Measurements from ENCODE around the gene FAM3D. TPM values are rescaled to one million over a fixed set of nuclear protein-coding genes. Genes with fewer than 3 reads are reported as not detected.
"Not testable (repeated sequence)": the region's sequence is repeated elsewhere in the genome, so short reads cannot be mapped to it uniquely, and the experiment has no call there.

FAM3D gene, protein sequence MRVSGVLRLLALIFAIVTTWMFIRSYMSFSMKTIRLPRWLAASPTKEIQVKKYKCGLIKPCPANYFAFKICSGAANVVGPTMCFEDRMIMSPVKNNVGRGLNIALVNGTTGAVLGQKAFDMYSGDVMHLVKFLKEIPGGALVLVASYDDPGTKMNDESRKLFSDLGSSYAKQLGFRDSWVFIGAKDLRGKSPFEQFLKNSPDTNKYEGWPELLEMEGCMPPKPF
- polyA plus RNA-seq: 100 to 1,000 TPM; 316 to 493 TPM

DNA sequence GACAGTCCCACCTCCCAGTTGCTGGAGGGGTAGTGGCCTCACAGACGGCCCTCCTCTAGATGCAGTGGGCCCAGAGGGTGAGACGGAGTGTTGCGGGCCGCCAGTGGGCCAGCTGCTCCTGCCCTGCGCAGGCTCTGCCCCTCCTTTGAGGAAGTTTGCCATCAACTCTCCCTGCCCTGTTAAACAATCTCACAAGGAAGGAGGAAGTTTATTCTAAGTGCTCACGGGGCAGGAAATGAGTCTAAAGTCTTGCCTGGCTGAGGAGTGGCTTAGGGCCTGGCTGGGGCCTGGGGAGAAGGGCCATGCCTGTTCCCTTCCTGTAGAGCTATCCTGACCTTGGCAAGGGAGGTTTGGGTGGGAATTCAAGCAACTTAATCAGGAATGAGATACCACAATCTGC lies at the start of gene FAM3D:
FAM3D (minus strand) TSS at position 92 of the 400 bp plus-strand sequence. CDS start 11,211 bp downstream, outside the sequence.
- Histone ChIP-seq H3K27ac (ENCODE audit: low read depth in 2 of 2, low read length in 1 of 2) (peak within 1 kb of the TSS; percentile 65 to 78), H3K4me1 (ENCODE audit: control insufficient read depth in 2 of 2, insufficient read depth in 2 of 2, low read length in 1 of 2) (peaks cover 5 to 12% of the 10 kb centered on the region in 2 donors), H3K9me3 (ENCODE audit: control insufficient read depth in 2 of 2, insufficient read depth in 1 of 2, low read depth in 1 of 2, low read length in 1 of 2) (peaks cover 0 to under 1% of the 10 kb centered on the region in 2 donors), H3K36me3 (ENCODE audit: control insufficient read depth in 2 of 2, insufficient read depth in 2 of 2, low read length in 1 of 2) (no peaks in the 10 kb centered on the region), H3K4me3 (ENCODE audit: low read depth in 1 of 2, low read length in 2 of 2) (peak within 1 kb of the TSS; percentile 41 to 46), H3K27me3 (ENCODE audit: control insufficient read depth in 1 of 2, insufficient read depth in 2 of 2, low read length in 2 of 2) (no peaks in the 10 kb centered on the region)
- WGBS, 2 donors: 57 to 68% methylated on average over 6 of the region's 6 CpGs

DNA sequence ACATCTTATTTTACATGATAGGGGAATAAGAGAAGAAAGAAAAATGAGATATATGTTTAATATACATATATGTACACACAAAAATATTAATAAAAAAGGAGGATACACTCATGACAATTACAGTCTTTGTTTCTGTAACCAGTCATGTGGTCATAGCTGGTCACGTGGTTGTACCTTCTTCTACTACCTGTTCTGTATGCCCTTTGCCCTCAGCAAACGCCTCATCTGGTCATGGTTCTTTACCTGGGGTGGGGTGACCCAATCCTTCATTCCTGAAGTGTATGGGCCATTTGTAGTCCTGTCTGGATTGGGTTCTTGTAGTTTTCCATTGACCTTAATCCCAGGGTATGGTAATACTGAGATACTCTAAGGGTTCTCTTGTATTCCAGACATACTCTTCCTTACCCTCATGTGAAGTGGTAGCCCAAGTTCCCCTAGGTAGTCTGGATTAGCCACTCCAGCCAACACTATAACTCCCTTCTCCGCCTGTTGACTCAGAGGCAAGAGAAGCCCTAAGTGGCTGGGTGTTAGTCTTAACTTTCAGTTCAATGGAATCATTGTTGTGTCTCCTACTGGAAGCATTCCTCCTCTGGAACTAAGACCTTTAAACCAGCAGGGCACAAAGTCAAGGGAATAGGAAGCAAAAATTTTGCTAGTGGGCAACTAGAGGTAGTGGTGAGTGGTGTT lies 47.3 kb upstream of the FAM3D start:
- Histone ChIP-seq H3K27ac (ENCODE audit: low read depth in 2 of 2, low read length in 1 of 2) (no peak overlapping the region), H3K9me3 (ENCODE audit: control insufficient read depth in 2 of 2, insufficient read depth in 1 of 2, low read depth in 1 of 2, low read length in 1 of 2) (peaks cover 0 to 2% of the 10 kb centered on the region in 2 donors), H3K4me3 (ENCODE audit: low read depth in 1 of 2, low read length in 2 of 2) (no peak overlapping the region), H3K27me3 (ENCODE audit: control insufficient read depth in 1 of 2, insufficient read depth in 2 of 2, low read length in 2 of 2) (no peaks in the 10 kb centered on the region), H3K4me1 (ENCODE audit: control insufficient read depth in 2 of 2, insufficient read depth in 2 of 2, low read length in 1 of 2) (no peaks in the 10 kb centered on the region), H3K36me3 (ENCODE audit: control insufficient read depth in 2 of 2, insufficient read depth in 2 of 2, low read length in 1 of 2) (no peaks in the 10 kb centered on the region)
- WGBS, 2 donors: 79 to 83% methylated on average over 3 of the region's 3 CpGs

DNA sequence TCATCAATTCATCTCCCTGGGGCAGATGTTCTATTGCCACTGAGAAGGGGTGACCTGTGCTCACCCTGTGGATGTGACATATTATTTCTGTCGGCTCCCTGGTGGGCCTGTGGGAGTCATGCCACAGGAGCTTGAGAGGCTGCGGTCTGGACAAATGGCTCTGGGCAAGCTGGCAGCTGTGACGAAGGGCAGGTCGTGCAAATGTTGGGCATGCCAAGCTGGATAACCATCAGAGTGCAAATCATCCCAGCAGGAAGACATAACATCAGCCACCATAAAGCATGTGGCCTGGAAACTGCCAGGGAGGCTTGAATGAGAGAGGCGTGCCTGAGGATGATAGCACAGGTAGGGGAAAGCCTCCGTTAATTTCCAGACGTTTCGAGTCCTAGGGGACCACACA lies 45.3 kb upstream of the FAM3D start:
- no peaks in the 10 kb centered on the region for H3K27me3 ChIP-seq (ENCODE audit: control insufficient read depth in 1 of 2, insufficient read depth in 2 of 2, low read length in 2 of 2)
- H3K4me3 ChIP-seq (ENCODE audit: low read depth in 1 of 2, low read length in 2 of 2): no peak overlapping the region
- H3K27ac ChIP-seq (ENCODE audit: low read depth in 2 of 2, low read length in 1 of 2): no peak overlapping the region
- H3K9me3 ChIP-seq (ENCODE audit: control insufficient read depth in 2 of 2, insufficient read depth in 1 of 2, low read depth in 1 of 2, low read length in 1 of 2): peaks cover 0 to 2% of the 10 kb centered on the region in 2 donors
- WGBS, 2 donors: 82 to 85% methylated on average over 8 of the region's 8 CpGs
- no peaks in the 10 kb centered on the region for H3K36me3 ChIP-seq (ENCODE audit: control insufficient read depth in 2 of 2, insufficient read depth in 2 of 2, low read length in 1 of 2)
- H3K4me1 ChIP-seq (ENCODE audit: control insufficient read depth in 2 of 2, insufficient read depth in 2 of 2, low read length in 1 of 2): no peaks in the 10 kb centered on the region

DNA sequence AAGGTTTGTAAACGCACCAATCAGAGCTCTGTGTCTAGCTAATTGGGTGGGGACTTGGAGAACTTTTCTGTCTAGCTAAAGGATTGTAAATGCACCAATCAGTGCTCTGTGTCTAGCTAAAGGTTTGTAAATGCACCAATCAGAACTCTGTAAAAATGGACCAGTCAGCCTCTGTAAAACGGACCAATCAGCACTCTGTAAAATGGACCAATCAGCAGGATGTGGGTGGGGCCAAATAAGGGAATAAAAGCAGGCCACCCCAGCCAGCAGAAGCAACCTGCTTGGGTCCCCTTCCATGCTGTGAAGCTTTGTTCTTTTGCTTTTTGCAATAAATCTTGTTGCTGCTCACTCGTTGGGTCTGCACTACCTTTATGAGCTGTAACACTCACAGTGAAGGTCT lies 42.4 kb upstream of the FAM3D start:
- WGBS, 2 donors: 83 to 87% methylated on average over 3 of the region's 3 CpGs
- not testable (repeated sequence) for H3K27me3 ChIP-seq (ENCODE audit: control insufficient read depth in 1 of 2, insufficient read depth in 2 of 2, low read length in 2 of 2); H3K4me3 ChIP-seq (ENCODE audit: low read depth in 1 of 2, low read length in 2 of 2); H3K27ac ChIP-seq (ENCODE audit: low read depth in 2 of 2, low read length in 1 of 2); H3K36me3 ChIP-seq (ENCODE audit: control insufficient read depth in 2 of 2, insufficient read depth in 2 of 2, low read length in 1 of 2); H3K9me3 ChIP-seq (ENCODE audit: control insufficient read depth in 2 of 2, insufficient read depth in 1 of 2, low read depth in 1 of 2, low read length in 1 of 2); H3K4me1 ChIP-seq (ENCODE audit: control insufficient read depth in 2 of 2, insufficient read depth in 2 of 2, low read length in 1 of 2)

DNA sequence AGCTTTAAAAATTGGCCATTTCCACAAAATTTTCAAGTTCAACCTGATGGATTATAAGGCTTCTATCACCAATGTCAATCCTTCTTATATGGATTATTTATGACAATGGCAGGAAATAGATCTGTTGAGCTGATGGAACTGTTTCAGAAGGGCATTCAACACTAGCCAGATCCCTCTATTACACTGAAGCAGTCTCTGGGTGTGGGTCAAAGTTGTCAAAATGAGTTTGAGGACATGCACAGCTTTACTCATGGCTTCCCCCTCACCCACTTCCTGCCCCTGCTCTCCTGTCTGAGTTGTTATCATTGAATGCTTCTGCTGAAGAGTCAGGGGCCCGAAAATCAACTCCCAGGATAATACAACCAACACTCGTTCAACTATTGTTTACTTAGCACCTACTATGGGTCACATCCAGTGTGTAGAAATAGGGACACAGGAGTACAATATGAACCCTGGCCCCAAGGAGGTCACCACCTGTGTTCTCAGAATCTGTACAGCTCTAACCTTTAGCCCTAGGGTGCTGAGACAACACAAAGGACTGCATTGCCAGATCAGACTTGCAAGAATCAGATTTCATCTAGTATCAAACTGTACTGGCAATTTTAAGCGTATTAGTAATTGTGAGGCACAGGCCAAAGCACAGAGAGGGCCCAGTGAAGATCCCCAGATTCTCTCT lies 41.7 kb upstream of the FAM3D start:
- no peaks in the 10 kb centered on the region for H3K27me3 ChIP-seq (ENCODE audit: control insufficient read depth in 1 of 2, insufficient read depth in 2 of 2, low read length in 2 of 2)
- 67 to 73% methylated on average over 3 of the region's 3 CpGs for WGBS, 2 donors
- H3K36me3 ChIP-seq (ENCODE audit: control insufficient read depth in 2 of 2, insufficient read depth in 2 of 2, low read length in 1 of 2): no peaks in the 10 kb centered on the region
- no peaks in the 10 kb centered on the region for H3K4me1 ChIP-seq (ENCODE audit: control insufficient read depth in 2 of 2, insufficient read depth in 2 of 2, low read length in 1 of 2)
- no peaks in the 10 kb centered on the region for H3K9me3 ChIP-seq (ENCODE audit: control insufficient read depth in 2 of 2, insufficient read depth in 1 of 2, low read depth in 1 of 2, low read length in 1 of 2)
- H3K4me3 ChIP-seq (ENCODE audit: low read depth in 1 of 2, low read length in 2 of 2): no peak overlapping the region
- peak overlapping the region in 1 of 2 donors; percentile 5 for H3K27ac ChIP-seq (ENCODE audit: low read depth in 2 of 2, low read length in 1 of 2)

DNA sequence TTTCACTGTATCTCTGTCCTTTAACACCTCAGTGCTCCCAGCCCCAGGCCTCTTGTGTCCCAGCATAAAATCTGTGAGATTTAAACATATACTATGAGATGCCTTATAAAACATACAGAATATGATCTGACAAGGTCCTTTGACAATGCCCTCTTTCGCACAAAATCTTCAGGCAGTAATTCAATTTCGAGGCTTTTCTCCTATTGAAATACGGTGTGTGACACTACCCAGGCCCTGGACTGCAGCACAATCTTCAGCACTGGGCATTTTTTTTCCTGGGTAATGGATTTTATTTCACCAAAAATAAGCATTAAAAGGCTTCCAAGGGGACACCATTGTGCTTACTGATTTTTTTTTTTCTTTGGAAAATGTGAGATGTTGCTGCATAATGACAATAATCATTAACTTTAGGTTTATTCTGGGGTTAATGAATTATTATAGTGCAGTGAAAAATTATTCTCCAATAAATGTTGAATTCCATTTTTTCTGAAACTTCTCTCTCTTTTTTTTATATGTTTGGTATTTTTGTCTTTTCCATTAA lies 40.9 kb upstream of the FAM3D start:
- H3K27ac ChIP-seq (ENCODE audit: low read depth in 2 of 2, low read length in 1 of 2): no peak overlapping the region
- H3K4me3 ChIP-seq (ENCODE audit: low read depth in 1 of 2, low read length in 2 of 2): no peak overlapping the region
- H3K27me3 ChIP-seq (ENCODE audit: control insufficient read depth in 1 of 2, insufficient read depth in 2 of 2, low read length in 2 of 2): no peaks in the 10 kb centered on the region
- H3K9me3 ChIP-seq (ENCODE audit: control insufficient read depth in 2 of 2, insufficient read depth in 1 of 2, low read depth in 1 of 2, low read length in 1 of 2): no peaks in the 10 kb centered on the region
- H3K36me3 ChIP-seq (ENCODE audit: control insufficient read depth in 2 of 2, insufficient read depth in 2 of 2, low read length in 1 of 2): no peaks in the 10 kb centered on the region
- 87 to 88% methylated on average over 3 of the region's 3 CpGs for WGBS, 2 donors
- H3K4me1 ChIP-seq (ENCODE audit: control insufficient read depth in 2 of 2, insufficient read depth in 2 of 2, low read length in 1 of 2): no peaks in the 10 kb centered on the region

DNA sequence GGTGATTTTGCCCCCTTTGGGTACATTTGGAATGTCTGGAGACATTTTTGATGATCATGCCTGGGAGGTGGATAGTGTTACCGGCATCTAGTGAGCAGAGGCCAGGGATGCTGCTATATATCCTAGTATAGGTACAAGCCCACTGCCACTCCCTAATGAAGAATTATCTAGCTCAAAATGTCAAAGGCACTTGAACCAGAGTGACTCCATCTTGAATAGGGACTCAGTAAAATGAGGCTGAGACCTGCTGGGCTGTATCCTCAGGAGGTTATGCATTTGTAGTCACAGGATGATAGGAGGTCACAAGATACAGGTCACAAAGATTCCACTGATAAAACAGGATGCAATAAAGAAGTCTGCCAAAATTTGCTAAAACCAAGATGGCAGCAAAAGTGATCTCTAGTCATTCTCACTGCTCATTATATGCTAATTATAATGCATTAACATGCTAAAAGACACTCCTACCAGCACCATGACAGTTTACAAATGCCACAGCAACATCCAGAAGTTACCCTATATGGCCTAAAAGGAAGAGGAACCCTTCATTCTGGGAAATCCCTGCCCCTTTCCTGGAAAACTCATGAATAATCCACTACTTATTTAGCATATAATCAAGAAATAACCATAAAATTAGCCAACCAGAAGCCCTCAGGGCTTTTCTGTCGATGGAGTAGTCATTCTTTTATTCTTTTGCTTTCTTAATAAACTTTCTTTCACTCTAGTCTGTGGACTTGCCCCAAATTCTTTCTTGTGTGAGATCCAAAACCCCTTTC lies 40.0 kb upstream of the FAM3D start:
- Histone ChIP-seq H3K4me1 (ENCODE audit: control insufficient read depth in 2 of 2, insufficient read depth in 2 of 2, low read length in 1 of 2) (no peaks in the 10 kb centered on the region), H3K9me3 (ENCODE audit: control insufficient read depth in 2 of 2, insufficient read depth in 1 of 2, low read depth in 1 of 2, low read length in 1 of 2) (no peaks in the 10 kb centered on the region), H3K4me3 (ENCODE audit: low read depth in 1 of 2, low read length in 2 of 2) (no peak overlapping the region), H3K27me3 (ENCODE audit: control insufficient read depth in 1 of 2, insufficient read depth in 2 of 2, low read length in 2 of 2) (no peaks in the 10 kb centered on the region), H3K27ac (ENCODE audit: low read depth in 2 of 2, low read length in 1 of 2) (no peak overlapping the region), H3K36me3 (ENCODE audit: control insufficient read depth in 2 of 2, insufficient read depth in 2 of 2, low read length in 1 of 2) (no peaks in the 10 kb centered on the region)
- 69 to 81% methylated on average over 2 of the region's 2 CpGs for WGBS, 2 donors

DNA sequence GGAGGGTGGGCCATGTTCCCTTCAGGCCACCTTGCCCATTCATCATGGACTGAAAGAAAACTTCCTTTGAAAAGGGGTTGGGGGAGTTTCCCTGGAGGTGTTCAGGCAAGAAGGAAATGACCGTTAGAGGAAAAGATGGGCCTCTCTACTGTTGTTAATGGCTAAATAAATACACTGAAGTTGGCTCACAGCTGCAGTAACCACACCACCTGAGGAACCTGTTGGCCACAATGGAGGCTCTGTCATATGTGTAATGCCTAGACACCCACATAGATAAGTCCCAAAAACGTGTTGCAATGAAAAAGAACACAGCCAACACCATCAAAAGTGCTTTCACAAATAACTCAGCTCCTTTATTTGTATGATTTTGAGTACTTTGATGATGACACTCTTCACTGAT lies 38.2 kb upstream of the FAM3D start:
- Histone ChIP-seq H3K27ac (ENCODE audit: low read depth in 2 of 2, low read length in 1 of 2) (no peak overlapping the region), H3K4me3 (ENCODE audit: low read depth in 1 of 2, low read length in 2 of 2) (no peak overlapping the region), H3K36me3 (ENCODE audit: control insufficient read depth in 2 of 2, insufficient read depth in 2 of 2, low read length in 1 of 2) (no peaks in the 10 kb centered on the region), H3K9me3 (ENCODE audit: control insufficient read depth in 2 of 2, insufficient read depth in 1 of 2, low read depth in 1 of 2, low read length in 1 of 2) (no peaks in the 10 kb centered on the region), H3K27me3 (ENCODE audit: control insufficient read depth in 1 of 2, insufficient read depth in 2 of 2, low read length in 2 of 2) (no peaks in the 10 kb centered on the region), H3K4me1 (ENCODE audit: control insufficient read depth in 2 of 2, insufficient read depth in 2 of 2, low read length in 1 of 2) (no peaks in the 10 kb centered on the region)
- WGBS, 2 donors: 43 to 62% methylated on average over 2 of the region's 2 CpGs

DNA sequence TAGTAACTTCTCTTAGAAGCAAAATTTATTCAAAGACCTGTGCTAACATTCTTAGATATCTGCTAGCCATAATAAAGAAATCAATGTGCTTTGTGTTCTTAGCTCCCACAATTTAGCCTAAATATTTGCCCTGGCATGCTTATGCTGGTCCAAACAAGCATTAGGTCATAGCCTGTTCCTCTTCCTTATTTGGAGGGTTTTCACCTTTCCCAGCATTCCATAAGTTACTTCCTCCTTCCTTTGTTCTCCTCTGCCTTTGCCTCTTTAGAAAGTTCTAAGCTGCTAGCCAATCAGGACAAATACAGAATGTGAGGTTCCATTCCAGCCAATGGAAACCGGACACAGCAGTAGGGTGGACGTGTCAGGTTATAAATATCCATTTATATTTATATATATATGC lies 37.7 kb upstream of the FAM3D start:
- not testable (repeated sequence) for H3K4me3 ChIP-seq (ENCODE audit: low read depth in 1 of 2, low read length in 2 of 2); H3K4me1 ChIP-seq (ENCODE audit: control insufficient read depth in 2 of 2, insufficient read depth in 2 of 2, low read length in 1 of 2); H3K9me3 ChIP-seq (ENCODE audit: control insufficient read depth in 2 of 2, insufficient read depth in 1 of 2, low read depth in 1 of 2, low read length in 1 of 2); H3K27ac ChIP-seq (ENCODE audit: low read depth in 2 of 2, low read length in 1 of 2); H3K27me3 ChIP-seq (ENCODE audit: control insufficient read depth in 1 of 2, insufficient read depth in 2 of 2, low read length in 2 of 2); H3K36me3 ChIP-seq (ENCODE audit: control insufficient read depth in 2 of 2, insufficient read depth in 2 of 2, low read length in 1 of 2)
- 77 to 90% methylated on average over 2 of the region's 2 CpGs for WGBS, 2 donors

Data from esophagus (tissue), 2 donors.